Ovary (tissue), 9 donors: ENCODE results near the gene BABAM2. TPM values are rescaled to one million over a fixed set of nuclear protein-coding genes. Genes with fewer than 3 reads are reported as not detected.

Source experiments
- DNase-seq, 5 donors: peaks; one replicate each; pipeline ENCODE4 v3.0.0-alpha.2; 2019 to 2020
- H3K27ac ChIP-seq, 2 donors: fragments of 200-600 bp; one replicate each; pipeline versions ENCODE4 v1.5.1 to v1.8.0; 2019 to 2022
- H3K27me3 ChIP-seq: fragments of 200-600 bp; one replicate; pipeline ENCODE4 v1.8.0; 2022
- H3K36me3 ChIP-seq: fragments of 200-600 bp; sonication (generic); one replicate; pipeline ENCODE4 v1.5.1; 2019
- H3K4me1 ChIP-seq: one replicate; pipeline ENCODE4 v1.8.1; 2013; ENCODE audit warnings: mild to moderate bottlenecking, moderate library complexity; ENCODE audit not compliant: insufficient read depth
- H3K4me3 ChIP-seq: fragments of 200-600 bp; sonication (generic); one replicate; pipeline ENCODE4 v1.5.1; 2017
- H3K9me3 ChIP-seq, 2 donors: fragments of 200-600 bp in 1 of 2; sonication (generic) in 1 of 2; one replicate each; pipeline versions ENCODE4 v1.5.1 to v1.8.1; 2013 to 2019; ENCODE audit warnings: mild to moderate bottlenecking in 1 of 2, moderate library complexity in 1 of 2
- CTCF ChIP-seq, 3 donors: fragments of 450-650 bp in 2 of 3; fragments of 200-600 bp in 1 of 3; IDR thresholded peaks; one replicate each; pipeline versions ENCODE4 v1.5.1 to v1.8.0; 2016 to 2022; ENCODE audit warnings: antibody characterized with exemption in 3 of 3, mild to moderate bottlenecking in 1 of 3
- EP300 ChIP-seq: sonication (generic); formaldehyde crosslinking; IDR thresholded peaks from one replicate; pipeline ENCODE4 v1.6.1; 2017; ENCODE audit warnings: antibody characterized with exemption
- POLR2A ChIP-seq: fragments of 450-650 bp; IDR thresholded peaks from one replicate; pipeline ENCODE4 v1.6.1; 2017; ENCODE audit warnings: antibody characterized with exemption, mild to moderate bottlenecking, moderate library complexity
- WGBS, 3 donors: extraction: QIAGEN DNeasy Blood & Tissue Kit in 1 of 3; methylation state at CpG; one replicate each; pipeline versions ENCODE4 v1.1.5 to v1.1.7; 2013 to 2017; 5-methylcytosine and 5-hydroxymethylcytosine counted together
- intact Hi-C, 4 donors: fragments of 100-400 bp; cut with DNase I; formaldehyde crosslinking; loops; one replicate each; pipeline versions ENCODE4 v1.11.0 to v1.15.1; 2022 to 2023
- polyA plus RNA-seq, 2 donors: library from polyadenylated mRNA; stranded (reverse); fragments of 200-250 nt in 1 of 2; fragments of 350-450 nt in 1 of 2; fragmentation: Illumina TruSeq in 1 of 2; extraction: RNeasy Lipid Tissue Mini Kit (QIAGEN cat#74804) in 1 of 2; gene quantifications; one replicate each; pipeline ENCODE4 v1.2.3, GENCODE V29; 2013 to 2014
- total RNA-seq, 7 donors: library from RNA; depleted of rRNA in 2 of 7; stranded (reverse); fragments of >200 nt in 2 of 7; fragmentation: NEBNext Ultra II Directional in 3 of 7; extraction: Animal tissue kit (Norgen Biotek cat#: 25700) in 3 of 7; gene quantifications; one replicate each; pipeline versions ENCODE4 v1.1.0 to v1.2.4, GENCODE V29; 2016 to 2023
- donor health status: DM: no; HTN: no; CAD: no; lungs with moderate emphysema.
- donor health status: DM: no; HTN: no; CAD: no.
- donor health status: Bipolar disorder and iron deficiency.
- donor health status: DM: yes; HTN: yes; CAD: no.
- donor health status: DM: no; HTN: no; CAD: no.
- donor health status: DM: yes; HTN: yes; CAD: no.

BABAM2 gene
- total and polyA plus RNA-seq, 9 donors, result 22.0 to 96.7 (median 46.8) TPM

GRCh38 chr2:28311660-28312249 lies 421.2 kb downstream of the BABAM2 start:
- intact Hi-C loops, result no loop called here
- Histone ChIP-seq H3K9me3 (no peaks in the 10 kb centered on the region), H3K4me3 (no peak overlapping the region), H3K36me3 (no peaks in the 10 kb centered on the region), H3K27me3 (no peaks in the 10 kb centered on the region), H3K27ac (no peak overlapping the region), H3K4me1 (peaks cover 3% of the 10 kb centered on the region)
- no peak for TF ChIP-seq POLR2A
- no peak for TF ChIP-seq EP300
- no peak for TF ChIP-seq CTCF (IDR thresholded peaks at IDR 0.05)
- WGBS, 3 donors, result 83 to 85% (median 84%) methylated on average over 7 of the region's 7 CpGs
- DNase-seq, result no peak

DNA sequence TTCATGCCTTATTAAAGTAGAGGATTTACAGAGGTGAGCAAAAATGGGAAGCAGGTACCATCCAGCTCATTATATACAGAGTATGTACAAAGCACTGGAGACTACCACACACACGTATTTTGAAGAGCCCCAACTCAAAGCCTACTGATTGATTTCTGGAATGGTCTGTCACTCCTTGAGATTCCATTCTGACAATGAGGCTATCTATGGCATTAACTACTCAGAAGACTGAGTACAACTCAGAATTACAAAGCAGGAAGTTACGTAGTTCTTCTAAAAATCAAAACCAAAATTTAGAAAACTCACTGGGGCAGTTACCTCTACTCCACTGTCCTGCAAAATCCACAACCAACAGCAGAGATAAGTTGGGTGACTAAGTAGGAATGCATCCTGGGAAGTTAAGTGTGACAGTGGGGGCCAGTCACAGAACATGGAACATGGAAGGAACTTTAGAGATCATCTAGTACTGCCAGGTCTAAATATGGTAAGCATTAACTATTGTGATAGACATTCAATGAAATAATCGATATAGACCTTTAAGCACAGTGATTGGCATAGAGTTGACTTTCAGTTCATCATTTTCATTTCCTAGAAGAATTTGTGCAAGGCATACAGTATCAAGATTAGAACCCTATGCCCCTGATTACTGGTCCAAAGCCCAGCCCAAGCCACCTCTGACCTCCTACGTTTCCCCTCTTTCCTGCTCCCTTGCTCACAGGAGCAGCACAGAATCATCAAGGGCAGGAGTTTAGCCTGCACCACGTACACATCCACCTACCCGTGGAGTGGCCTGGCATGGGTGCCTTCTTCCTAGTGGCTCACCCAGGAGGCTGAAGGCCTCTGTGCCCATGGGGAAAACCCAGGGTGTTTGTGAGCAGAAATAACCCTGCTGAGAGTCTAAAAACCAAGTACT lies 422.0 kb downstream of the BABAM2 start:
- intact Hi-C loops, result no loop called here
- Histone ChIP-seq H3K4me1 (peaks cover 3% of the 10 kb centered on the region), H3K9me3 (no peaks in the 10 kb centered on the region), H3K4me3 (no peak overlapping the region), H3K27me3 (no peaks in the 10 kb centered on the region), H3K36me3 (no peaks in the 10 kb centered on the region), H3K27ac (no peak overlapping the region)
- no peak for TF ChIP-seq POLR2A
- TF ChIP-seq EP300, result no peak
- TF ChIP-seq CTCF (IDR thresholded peaks at IDR 0.05), result no peak
- DNase-seq, result no peak
- 93 to 94% (median 93%) methylated on average over 6 of the region's 6 CpGs for WGBS, 3 donors

DNA sequence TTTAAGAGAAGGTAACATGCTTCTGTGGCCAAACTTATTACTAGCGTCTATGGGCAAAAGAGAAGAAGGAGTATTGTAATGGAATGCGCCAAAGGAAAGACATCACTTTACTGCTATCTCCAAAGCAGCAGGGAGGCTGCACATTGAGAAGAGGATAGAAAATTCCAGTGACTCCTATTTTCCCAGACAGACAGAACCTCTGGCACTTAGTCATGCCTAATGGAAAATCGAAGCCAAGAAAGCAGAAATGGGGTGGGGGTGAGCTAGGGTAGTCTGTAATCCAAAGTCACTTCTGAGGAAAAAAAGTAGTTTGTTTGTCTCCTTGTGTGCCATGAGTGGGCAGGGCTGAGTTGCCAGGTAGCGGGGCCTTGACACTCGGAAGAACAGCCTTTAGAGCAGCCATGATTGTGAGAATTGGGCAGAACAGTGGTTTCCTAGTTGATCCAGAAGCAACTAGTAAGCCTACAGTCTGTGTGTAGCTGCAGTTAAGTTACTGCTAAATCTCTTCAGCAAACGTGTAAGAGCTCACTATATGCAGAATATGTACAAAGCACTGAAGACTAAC lies 422.8 kb downstream of the BABAM2 start:
- intact Hi-C loops, result no loop called here
- H3K36me3 ChIP-seq, result no peaks in the 10 kb centered on the region
- WGBS, 3 donors, result 83 to 95% (median 93%) methylated on average over 6 of the region's 6 CpGs

More for the DNA sequence above, 422.8 kb downstream of the BABAM2 start:
- H3K9me3 ChIP-seq, result no peaks in the 10 kb centered on the region
- H3K4me1 ChIP-seq, result peaks cover 3% of the 10 kb centered on the region
- no peaks in the 10 kb centered on the region for H3K27me3 ChIP-seq
- H3K27ac ChIP-seq, result no peak overlapping the region
- no peak for DNase-seq
- no peak overlapping the region for H3K4me3 ChIP-seq
- TF ChIP-seq CTCF (IDR thresholded peaks at IDR 0.05) (no peak), EP300 (no peak), POLR2A (no peak)
